ENCODE results near the gene RNF220.

The RNF220 gene

DNA sequence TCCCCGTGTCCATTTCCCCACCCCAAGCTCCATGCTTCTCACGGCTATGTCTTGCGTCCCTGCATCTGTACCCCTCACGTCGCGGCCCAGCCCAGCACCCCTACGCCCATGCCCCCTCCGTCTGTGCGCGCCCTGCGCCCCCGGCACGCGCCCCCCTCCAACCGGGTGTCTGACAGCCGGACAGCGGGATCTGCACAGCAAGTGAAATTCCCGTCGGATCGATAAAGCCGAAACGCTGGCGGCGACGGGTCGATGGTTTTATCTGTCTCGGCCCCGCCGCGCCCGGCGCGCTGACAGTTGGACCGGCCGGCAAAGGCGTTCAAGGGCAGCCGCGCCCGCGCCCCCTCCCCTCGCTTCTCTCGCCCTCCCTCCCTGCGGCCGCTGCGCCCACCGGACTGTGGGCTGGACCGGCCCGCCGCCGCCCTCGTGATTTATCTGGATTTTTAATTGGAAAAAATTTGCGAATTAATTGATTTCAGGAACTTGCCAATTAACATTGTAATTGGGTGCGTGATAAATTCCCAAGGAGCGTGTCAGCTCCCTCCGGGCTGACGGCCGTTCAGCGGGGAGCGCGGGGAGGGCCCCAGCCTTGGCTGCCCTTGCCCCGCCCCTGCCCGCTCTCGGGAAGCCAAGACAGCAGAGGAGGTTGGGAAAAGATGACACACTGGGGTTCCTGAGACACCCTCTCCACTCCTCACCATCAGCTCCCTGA is 212.1 kb downstream of the RNF220 start:
- DNase-seq: no peak

DNA sequence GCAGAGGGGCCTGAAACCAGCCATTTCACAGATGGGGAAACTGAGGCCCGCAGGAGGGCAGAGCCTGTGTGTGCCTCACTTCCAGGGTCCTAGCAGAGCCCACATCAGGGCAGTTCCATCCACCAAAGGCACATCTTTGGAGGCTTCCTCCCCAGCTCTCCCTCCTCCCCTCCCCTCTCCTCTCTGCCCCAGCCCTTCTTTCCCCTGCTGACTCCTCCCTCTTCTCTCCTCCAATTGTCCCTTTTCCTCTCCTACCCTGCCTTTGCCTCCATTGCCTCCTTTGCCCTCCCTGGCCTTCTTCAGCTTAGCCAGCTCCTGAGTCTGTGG is 212.6 kb downstream of the RNF220 start:
- DNase-seq: no peak

DNA sequence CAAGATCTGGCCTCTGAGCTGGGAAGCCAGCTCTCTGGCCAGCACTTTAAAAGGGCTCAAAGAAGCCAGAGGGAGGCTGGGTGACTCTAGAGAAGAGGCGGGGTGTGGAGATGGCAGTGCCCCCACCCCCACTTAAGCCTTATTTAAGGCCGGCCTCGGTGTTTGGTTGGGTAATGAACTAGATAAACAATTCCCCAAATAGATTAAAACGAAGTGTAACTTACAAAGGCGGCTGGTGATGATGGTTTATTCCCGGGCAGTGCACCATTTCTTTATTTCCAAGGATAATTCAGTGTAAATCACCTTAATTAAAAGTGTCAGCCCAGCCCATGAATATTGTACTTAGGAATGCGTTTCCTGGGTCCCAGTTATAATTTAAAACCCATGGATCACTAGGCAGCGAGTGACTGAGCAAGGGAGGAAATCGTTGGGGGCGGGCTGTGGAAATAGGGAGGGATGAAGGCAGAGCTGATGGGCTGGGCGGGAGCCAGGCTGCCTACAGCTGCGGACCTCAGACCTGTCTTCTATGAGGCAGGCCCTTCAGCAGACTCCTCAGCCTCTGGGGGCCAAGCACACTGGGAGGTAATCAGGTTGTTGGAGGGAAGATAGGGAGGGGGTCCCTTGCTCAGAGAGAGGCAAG is 214.3 kb downstream of the RNF220 start:
- no peak for DNase-seq

GRCh38 chr1:44620072-44620471 is 215.0 kb downstream of the RNF220 start:
- DNase-seq: no peak

GRCh38 chr1:44621841-44622286 is 216.8 kb downstream of the RNF220 start:
- no peak for DNase-seq

DNA sequence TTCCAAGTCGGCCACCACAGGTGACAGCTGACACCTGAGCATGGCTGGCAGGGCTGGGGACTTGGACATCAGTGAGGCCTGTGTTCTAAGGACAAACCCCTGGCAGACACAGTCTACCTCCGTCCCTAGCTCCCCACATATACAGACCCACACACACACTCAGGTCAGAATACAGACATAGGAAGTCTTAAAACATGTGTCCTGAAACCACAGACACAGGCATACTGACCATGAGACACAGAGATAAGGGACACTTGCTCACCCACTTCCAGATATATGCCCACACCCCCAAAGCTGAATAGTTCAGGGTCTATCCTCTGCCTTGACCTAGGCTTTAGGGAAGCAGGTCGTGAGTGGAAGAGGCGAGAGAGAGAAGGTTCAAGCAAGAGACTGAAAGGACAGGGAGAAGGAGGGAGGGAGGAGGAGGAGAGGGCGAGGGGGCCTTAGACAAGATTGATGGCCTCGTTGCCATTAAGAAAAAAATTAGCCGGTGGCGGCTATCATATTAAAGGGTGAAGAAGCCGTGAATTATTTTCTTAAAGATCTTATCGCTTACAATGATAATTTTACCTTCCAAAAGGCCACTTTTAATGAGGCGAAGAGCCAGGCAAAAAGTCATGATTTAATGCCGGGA is 219.3 kb downstream of the RNF220 start:
- no peak for DNase-seq

DNA sequence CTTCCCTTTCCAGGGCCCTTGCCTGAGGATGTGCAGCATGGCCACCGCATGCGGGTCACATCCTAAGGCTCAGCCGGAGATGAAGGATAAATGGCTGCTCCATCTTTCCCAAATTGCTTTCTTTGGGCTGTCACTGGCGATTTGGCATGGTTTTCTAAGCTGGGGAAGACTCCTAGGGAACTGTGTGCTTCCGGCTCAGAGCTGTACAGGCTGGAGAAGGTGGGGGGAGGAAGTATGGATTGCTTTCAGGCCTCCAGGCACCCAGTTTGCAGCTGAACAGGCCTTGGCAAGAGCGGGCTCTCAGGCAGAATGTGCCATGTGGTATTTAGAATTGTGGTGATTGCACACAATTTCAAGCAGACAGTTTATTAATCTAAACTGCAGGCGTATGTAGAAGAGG is 220.3 kb downstream of the RNF220 start:
- no peak for DNase-seq

GRCh38 chr1:44628962-44629756 is 224.1 kb downstream of the RNF220 start:
- DNase-seq: no peak

GRCh38 chr1:44630116-44630515 is 225.1 kb downstream of the RNF220 start:
- no peak for DNase-seq

DNA sequence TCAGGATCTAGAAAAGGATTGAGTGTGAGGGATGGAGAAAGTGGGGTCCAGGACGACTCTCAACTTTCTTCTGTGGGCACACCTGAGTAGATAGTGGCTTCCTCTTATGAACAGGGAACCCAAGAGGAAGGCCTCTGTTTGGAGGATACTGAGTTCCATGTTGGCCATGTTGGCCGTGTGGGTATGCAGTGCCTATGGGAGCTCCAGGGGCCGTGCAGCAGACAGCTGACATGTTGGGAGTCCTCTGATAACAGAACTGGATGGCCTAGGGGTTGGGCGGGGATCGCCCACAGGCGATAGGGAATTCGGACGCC is 226.2 kb downstream of the RNF220 start:
- DNase-seq: no peak

DNA sequence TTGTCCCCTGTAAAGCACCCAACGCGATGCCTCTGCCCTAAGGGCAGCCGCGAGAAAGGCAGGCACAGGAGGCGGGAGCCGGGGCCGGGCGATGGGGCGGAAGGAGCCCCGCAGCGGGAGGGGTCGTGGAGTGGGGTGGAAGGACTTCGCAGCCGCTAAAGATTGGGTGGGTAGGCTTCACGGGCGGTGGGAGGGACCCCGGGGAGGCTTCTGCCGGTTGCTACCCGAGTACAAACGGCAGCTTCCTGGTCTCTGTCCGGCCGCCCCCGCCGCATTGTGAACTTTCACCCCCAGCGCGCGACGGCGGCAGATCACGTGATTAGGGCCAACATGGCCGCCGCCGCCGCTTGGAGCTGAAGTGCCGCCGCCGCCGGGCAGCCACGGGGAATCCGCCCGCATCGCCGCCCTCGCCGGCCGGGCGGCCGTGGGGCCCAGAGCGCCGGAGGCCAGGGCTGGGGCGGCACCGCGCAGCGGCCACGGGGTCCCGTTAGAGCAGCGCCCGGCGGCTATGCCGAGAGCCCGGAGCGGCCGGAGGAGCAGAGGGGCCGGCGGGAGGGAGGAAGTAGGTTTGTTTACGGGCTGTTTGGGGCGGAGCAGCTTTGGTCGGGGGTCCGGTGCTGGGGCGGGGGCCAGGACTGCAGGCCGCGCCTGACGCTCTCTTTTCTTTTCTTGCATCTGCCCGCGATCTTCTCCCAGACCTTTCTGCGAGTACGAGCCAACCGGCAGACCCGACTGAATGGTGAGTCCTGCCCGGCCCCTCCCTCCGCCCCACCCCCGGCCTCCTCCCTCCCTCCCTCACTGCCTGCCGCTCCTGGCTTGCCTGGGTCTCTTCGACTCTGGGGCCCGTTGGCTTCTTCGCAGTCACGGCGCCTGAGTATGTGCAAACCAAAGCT is 226.8 kb downstream of the RNF220 start:
- DNase-seq: peak; percentile 76

DNA sequence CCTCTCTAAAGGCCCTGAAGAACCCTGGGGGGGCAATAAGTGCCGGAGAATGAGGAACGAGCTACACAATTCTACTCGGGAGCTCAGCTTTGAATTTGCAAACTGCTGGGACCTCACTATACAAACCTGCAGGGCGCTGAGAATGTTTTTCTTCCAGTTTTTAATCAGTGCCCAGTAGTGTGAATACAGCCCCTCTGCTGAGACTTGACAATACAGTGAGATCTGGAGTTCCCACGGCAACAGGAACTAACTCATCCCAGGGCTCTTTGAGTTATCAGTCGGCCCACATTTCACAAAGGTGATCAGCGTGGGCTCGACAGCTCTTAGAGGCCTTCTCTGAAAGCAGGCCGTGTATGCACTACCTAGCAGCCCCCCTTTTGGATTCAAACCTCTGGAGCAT is 227.5 kb downstream of the RNF220 start:
- no peak for DNase-seq

- no peak for DNase-seq
Observed at GRCh38 chr1:44634606-44635189, 229.6 kb downstream of the RNF220 start.

GRCh38 chr1:44635439-44635838 is 230.4 kb downstream of the RNF220 start:
- no peak for DNase-seq

GRCh38 chr1:44636083-44636687 is 231.1 kb downstream of the RNF220 start:
- no peak for DNase-seq

GRCh38 chr1:44636688-44637598 is 231.9 kb downstream of the RNF220 start:
- no peak for DNase-seq

GRCh38 chr1:44637702-44638411 is 232.8 kb downstream of the RNF220 start:
- no peak for DNase-seq

- no peak for DNase-seq
Observed at GRCh38 chr1:44640200-44640853, 235.3 kb downstream of the RNF220 start.

Measured in midbrain (tissue), 1 donor.